Mucosa of descending colon (tissue), 3 donors: ENCODE measurements around the gene TAB3. TPM values are rescaled to one million over a fixed set of nuclear protein-coding genes. Genes with fewer than 3 reads are reported as not detected.
A peak's percentile ranks its signal among the peaks of the same experiment; 100 is the strongest.

ENCODE experiments used
- ATAC-seq: fragments of 200-7000 bp; cut with Tn5 transposase; one replicate; pipeline ENCODE4 v1.9.1; 2020; ENCODE audit warnings: mild to moderate bottlenecking, moderate library complexity
- DNase-seq, 3 donors: peaks; one replicate each; pipeline ENCODE4 v3.0.0-alpha.2; 2020
- H3K36me3 ChIP-seq: fragments of 200-600 bp; one replicate; pipeline ENCODE4 v1.8.0; 2021; ENCODE audit warnings: low read depth, mild to moderate bottlenecking
- H3K4me1 ChIP-seq: fragments of 200-600 bp; one replicate; pipeline ENCODE4 v1.8.0; 2021; ENCODE audit warnings: low read depth, mild to moderate bottlenecking
- H3K4me3 ChIP-seq: fragments of 200-600 bp; one replicate; pipeline ENCODE4 v1.8.0; 2021; ENCODE audit warnings: mild to moderate bottlenecking
- H3K9me3 ChIP-seq: fragments of 200-600 bp; one replicate; pipeline ENCODE4 v1.8.0; 2021; ENCODE audit warnings: mild to moderate bottlenecking
- CTCF ChIP-seq: fragments of 200-600 bp; IDR thresholded peaks from one replicate; pipeline ENCODE4 v1.8.0; 2022; ENCODE audit warnings: antibody characterized with exemption, mild to moderate bottlenecking
- intact Hi-C, 2 donors: fragments of 100-400 bp; cut with DNase I in 1 of 2; cut with micrococcal nuclease in 1 of 2; formaldehyde crosslinking; loops; one replicate each; pipeline versions ENCODE4 v1.11.0 to v1.11.1; 2022; cut with DNase I, micrococcal nuclease
- total RNA-seq, 3 donors: library from RNA; stranded (reverse); fragmentation: NEBNext Ultra II Directional in 2 of 3; extraction: Animal tissue kit (Norgen Biotek cat#: 25700) in 2 of 3; gene quantifications; one replicate each; pipeline versions ENCODE4 v1.2.1 to v1.2.4, GENCODE V29; 2021 to 2023
- donor health status: DM: no; HTN: no; CAD: no; lungs with moderate emphysema.
- donor health status: DM: no; HTN: no; CAD: no.
- donor health status: DM: no; HTN: yes; CAD: no.

The TAB3 gene
- total RNA-seq, 3 donors from 2014 or later: 18.6 to 20.7 (median 20.1) TPM

- Histone ChIP-seq H3K9me3 (no peaks in the 10 kb centered on the region), H3K4me1 (no peaks in the 10 kb centered on the region), H3K4me3 (no peak overlapping the region), H3K36me3 (no peaks in the 10 kb centered on the region)
- ATAC-seq (no peak), DNase-seq (no peak)
- TF ChIP-seq CTCF: no peak
- intact Hi-C loops: no loop called here
Measured at GRCh38 chrX:30793767-30794103, 95.3 kb downstream of the TAB3 start.

GRCh38 chrX:30793075-30793766 is 95.8 kb downstream of the TAB3 start:
- intact Hi-C loops: no loop called here
- DNase-seq: peak in 1 of 3 donors; percentile 7

DNA sequence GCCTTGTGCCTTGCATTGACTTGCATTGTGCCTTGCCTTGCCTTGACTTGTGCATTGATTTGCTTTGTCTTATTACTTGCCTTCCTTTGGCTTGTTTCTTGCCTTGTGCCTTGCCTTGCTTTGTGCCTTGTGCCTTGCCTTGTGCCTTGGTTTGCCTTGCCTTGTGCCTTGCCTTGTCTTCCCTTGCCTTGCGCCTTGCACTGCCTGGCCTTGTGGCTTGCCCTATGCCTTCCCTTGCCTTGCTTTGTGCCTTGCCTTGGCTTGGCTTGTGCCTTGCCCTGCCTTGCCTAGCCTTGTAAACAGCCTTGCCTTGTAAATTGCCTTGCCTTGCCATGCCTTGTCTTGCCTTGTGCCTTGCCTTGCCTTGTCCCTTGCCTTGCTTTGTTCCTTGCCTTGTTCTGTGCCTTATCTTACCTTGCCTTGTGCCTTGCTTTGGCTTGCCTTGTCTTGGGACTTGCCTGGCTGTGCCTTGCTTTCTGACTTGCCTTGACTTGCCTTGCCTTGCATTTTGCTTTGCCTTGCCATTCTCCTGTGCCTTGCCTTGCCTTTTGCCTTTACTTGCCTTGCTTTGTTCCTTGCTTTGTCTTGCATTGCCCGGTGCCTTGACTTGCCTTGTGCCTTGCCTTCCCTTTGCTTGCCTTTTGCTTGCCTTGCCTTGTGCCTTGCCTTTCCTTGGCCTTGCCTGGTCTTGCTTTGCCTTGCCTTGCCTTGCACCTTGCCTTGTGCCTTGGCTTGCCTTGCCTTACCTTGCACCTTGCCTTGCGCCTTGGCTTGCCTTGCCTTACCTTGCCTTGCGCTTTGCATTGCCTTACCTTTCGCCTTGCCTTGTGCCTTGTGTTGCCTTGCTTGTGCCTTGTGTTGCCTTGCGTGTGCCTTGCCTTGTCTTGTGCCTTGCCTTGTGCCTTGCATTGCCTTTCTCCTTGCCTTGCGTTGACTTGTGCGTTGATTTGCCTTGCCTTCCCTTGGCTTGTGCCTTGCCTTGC is 97.5 kb downstream of the TAB3 start:
- TF ChIP-seq CTCF: no peak
- H3K4me3 ChIP-seq: no peak overlapping the region
- H3K9me3 ChIP-seq: no peaks in the 10 kb centered on the region
- no peak for ATAC-seq
- H3K4me1 ChIP-seq: no peaks in the 10 kb centered on the region
- intact Hi-C loops: no loop called here
- peak in 1 of 3 donors; percentile 8 for DNase-seq
- H3K36me3 ChIP-seq: no peaks in the 10 kb centered on the region

More at GRCh38 chrX:30793075-30793766, 95.8 kb downstream of the TAB3 start:
- no peak for ATAC-seq
- no peak for TF ChIP-seq CTCF
- Histone ChIP-seq H3K4me3 (no peak overlapping the region), H3K4me1 (no peaks in the 10 kb centered on the region), H3K36me3 (no peaks in the 10 kb centered on the region), H3K9me3 (no peaks in the 10 kb centered on the region)

DNA sequence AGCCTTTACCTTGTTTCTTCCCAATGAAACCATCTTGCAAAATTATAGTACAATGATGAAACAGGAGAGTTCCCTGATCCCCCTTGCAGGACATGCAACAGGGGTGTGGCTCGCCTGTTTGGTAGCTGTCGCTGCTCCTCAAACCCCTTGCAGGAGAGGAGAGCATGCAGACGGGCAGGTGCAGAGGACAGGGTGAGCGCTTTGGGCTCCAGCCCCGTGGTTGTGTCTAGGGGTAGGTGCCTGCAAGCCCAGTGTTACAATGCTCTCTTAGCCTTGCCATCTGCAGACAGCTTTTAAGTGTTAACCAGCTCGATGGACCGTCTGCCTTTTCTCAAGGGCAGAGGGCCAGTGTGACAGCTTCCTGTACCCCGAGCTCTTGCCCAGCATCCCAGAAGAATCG is 102.0 kb downstream of the TAB3 start:
- intact Hi-C loops: loop anchor here in 1 of 2 donors (10.0 kb wide), 1 partner anchor 198 kb away; no protein-coding TSS in a partner anchor
- Histone ChIP-seq H3K36me3 (no peaks in the 10 kb centered on the region), H3K4me3 (no peak overlapping the region), H3K9me3 (no peaks in the 10 kb centered on the region), H3K4me1 (no peaks in the 10 kb centered on the region)
- DNase-seq (peak in 1 of 3 donors; percentile 21), ATAC-seq (no peak)
- no peak for TF ChIP-seq CTCF

- no peaks in the 10 kb centered on the region for H3K36me3 ChIP-seq
- H3K4me3 ChIP-seq: no peak overlapping the region
- no peaks in the 10 kb centered on the region for H3K9me3 ChIP-seq
- intact Hi-C loops: loop anchor here in 1 of 2 donors (10.0 kb wide), 1 partner anchor 198 kb away; no protein-coding TSS in a partner anchor
- no peak for ATAC-seq
- H3K4me1 ChIP-seq: no peaks in the 10 kb centered on the region
- no peak for DNase-seq
- TF ChIP-seq CTCF: no peak
Measured at GRCh38 chrX:30786374-30786773, 102.7 kb downstream of the TAB3 start.
